HG03565 (cell line): ENCODE measurements around the gene FGFR4.

Experiments used
- ATAC-seq: cut with Tn5 transposase; IDR thresholded peaks from one replicate; pipeline ENCODE4 v1.9.1; 2021; ENCODE audit warnings: mild to moderate bottlenecking, moderate library complexity; ENCODE audit not compliant: unreplicated experiment

Gene FGFR4

DNA sequence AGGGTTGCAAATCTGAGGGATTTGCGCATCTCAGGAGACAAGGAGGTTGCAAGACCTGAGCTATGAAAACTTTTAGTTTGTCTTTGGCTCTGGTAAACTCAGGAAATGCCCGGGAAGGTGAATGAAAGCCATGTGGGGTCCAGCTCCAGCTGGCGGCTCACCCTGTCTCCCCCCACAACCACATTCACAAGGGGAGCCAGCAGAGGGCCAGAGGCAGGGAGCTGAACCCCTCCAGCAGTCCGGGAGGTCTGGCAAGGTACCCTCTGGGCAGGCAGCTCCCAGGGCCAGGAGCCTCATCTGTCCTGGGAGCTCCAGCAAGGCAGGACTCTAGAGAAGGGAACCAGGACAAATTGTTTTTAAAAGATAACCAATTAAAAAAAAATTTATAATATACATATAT, 2.5 kb upstream of the FGFR4 start:
- ATAC-seq, result no peak

DNA sequence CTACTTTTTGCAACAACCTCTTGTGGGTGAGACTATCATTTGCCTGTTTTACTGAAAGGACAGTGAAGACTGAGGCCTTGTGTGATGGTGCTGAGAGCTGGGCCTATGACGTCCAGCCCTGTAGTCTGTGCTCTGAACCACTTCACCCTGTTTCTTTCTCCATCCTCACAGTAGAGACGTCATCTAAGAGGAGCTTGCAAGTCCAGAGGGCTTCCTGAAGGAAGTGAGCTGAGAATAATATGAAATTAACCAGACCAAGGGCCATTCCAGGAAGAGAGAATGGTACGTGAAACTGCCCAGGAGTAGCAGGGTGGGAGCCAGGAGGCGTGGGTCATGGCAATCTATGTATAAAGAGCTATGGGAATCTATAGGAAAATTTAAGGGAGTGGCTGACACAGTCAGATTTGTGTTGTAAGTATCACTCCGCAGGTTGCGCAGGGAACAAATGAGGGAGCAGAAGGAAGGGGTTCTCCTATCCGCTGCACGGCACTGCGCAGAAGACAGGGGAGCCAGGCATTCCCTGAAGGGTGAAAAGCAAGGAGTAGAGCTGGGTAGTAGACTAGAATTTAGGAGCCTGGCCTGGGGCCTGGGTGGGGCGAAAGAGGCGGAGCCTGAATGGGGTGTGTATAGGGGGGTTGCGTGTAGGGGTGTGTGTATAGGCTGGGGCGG, 596 bp upstream of the FGFR4 start:
- no peak for ATAC-seq

DNA sequence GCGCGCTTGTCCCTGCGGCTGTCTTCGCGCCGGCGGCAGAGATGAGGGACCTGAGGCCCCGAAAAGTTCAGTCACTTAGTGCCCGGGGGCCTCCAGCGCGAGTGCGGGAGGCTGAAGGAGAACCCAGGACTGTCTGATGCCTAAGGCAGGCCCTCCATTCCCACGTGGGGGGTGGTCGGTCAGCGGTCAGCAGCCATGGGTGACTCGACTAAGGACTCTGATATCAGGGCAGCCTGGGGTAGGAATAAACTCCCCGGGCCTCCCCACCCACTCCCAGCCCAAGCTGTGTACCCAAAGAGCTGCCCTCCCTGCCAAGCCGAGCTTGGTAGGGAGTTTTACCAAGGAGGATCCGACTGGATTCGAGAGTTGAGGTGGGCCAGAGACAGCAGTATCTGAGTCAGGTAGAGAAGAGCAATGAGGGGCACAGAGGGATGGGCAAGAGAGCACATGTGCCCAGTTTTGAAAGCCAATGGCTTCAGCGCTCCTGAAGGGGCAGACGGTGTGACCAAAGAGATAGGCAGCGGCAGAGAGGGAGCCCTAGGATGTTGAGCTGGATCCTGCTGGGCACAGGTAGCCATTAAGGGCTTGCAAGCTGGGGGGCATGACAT, 787 bp downstream of the FGFR4 start:
- no peak for ATAC-seq

DNA sequence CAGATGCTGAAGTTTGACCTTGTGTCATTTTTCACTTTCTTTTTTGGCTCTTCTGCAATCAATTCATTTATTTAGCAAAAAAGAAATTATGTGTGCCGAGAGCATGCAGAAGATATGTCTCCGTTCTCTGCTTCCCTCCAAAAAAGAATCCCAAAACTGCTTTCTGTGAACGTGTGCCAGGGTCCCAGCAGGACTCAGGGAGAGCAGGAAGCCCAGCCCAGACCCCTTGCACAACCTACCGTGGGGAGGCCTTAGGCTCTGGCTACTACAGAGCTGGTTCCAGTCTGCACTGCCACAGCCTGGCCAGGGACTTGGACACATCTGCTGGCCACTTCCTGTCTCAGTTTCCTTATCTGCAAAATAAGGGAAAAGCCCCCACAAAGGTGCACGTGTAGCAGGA, 2.4 kb downstream of the FGFR4 start:
- ATAC-seq, result no peak

DNA sequence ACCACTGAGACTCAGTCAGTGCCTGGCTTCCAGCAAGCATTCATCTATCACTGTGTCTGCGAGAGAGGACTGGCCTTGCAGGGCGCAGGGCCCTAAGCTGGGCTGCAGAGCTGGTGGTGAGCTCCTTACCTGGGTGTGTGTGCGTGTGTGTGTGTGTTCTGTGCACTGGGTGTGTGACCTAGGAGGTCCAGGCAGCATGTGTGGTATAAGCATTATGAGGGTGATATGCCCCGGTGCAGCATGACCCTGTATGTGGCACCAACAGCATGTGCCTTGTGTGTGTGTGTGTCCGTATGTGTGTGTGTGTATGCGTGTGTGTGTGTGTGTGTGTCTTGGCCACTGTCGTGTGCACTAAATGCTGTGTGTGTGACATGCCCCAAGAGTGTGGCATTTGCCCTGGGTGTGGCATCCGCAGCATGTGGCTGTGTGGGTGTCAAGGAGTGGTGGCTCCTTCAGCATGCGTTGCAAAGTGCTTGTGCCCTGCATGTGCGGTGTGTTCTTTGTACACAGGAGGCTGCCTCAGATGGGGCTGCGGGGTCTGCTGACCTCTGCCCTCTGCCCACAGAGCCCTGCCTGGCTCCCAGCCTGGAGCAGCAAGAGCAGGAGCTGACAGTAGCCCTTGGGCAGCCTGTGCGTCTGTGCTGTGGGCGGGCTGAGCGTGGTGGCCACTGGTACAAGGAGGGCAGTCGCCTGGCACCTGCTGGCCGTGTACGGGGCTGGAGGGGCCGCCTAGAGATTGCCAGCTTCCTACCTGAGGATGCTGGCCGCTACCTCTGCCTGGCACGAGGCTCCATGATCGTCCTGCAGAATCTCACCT, 3.3 kb downstream of the FGFR4 start:
- no peak for ATAC-seq

DNA sequence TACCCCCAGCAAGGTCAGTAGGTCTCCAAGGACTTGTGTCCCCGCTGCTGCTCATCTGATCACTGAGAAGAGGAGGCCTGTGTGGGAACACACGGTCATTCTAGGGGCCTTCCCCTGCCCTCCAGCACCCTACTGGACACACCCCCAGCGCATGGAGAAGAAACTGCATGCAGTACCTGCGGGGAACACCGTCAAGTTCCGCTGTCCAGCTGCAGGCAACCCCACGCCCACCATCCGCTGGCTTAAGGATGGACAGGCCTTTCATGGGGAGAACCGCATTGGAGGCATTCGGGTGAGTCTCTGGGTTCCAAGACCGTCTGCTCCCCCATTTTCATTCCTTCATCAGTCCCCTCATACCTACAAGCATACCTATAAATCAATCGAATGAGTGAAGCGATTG, 4.1 kb downstream of the FGFR4 start:
- ATAC-seq, result no peak

DNA sequence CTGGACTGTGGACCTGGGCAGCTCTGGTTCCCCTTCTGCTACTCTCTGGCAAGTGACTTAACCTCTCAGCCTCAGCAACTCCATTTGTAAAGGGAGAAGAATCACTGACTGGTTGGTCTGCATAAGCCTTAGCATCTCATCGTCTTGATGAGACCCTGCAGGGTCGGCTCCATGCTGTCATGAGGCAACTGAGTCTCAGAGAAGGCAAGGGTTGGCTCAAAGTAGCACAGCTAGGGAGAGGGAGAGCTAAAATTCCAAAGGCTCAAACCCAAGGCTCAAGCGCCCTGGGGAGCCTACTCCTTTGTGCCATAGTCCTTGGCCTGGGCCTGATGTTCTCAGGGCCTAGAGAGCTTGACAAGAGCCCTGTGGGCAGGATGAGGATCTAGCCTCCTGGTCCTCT, 4.5 kb downstream of the FGFR4 start:
- ATAC-seq, result no peak

DNA sequence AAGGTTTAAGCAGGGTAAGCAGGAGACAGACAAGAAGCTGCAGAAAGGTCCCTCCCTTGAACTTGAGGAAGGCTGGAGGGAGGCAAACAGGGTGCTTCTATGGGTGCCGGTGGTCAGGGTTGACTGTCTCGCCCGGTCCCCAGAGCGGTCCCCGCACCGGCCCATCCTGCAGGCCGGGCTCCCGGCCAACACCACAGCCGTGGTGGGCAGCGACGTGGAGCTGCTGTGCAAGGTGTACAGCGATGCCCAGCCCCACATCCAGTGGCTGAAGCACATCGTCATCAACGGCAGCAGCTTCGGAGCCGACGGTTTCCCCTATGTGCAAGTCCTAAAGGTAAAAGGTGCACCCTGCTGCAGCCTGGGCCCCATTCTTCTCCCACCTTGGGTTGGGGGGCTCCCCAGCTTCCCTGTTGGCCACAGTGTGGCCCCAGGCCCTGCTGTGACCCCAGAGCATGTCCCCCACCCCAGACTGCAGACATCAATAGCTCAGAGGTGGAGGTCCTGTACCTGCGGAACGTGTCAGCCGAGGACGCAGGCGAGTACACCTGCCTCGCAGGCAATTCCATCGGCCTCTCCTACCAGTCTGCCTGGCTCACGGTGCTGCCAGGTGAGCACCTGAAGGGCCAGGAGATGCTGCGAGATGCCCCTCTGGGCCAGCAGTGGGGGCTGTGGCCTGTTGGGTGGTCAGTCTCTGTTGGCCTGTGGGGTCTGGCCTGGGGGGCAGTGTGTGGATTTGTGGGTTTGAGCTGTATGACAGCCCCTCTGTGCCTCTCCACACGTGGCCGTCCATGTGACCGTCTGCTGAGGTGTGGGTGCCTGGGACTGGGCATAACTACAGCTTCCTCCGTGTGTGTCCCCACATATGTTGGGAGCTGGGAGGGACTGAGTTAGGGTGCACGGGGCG, 5.7 kb downstream of the FGFR4 start:
- no peak for ATAC-seq

DNA sequence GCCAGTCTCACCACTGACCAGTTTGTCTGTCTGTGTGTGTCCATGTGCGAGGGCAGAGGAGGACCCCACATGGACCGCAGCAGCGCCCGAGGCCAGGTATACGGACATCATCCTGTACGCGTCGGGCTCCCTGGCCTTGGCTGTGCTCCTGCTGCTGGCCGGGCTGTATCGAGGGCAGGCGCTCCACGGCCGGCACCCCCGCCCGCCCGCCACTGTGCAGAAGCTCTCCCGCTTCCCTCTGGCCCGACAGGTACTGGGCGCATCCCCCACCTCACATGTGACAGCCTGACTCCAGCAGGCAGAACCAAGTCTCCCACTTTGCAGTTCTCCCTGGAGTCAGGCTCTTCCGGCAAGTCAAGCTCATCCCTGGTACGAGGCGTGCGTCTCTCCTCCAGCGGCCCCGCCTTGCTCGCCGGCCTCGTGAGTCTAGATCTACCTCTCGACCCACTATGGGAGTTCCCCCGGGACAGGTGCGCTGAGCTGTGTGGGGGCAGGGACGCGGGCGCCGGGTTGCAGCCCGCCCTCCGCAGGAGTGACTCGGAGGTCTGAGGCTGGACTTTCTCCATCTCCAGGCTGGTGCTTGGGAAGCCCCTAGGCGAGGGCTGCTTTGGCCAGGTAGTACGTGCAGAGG, 6.5 kb downstream of the FGFR4 start:
- ATAC-seq, result no peak

DNA sequence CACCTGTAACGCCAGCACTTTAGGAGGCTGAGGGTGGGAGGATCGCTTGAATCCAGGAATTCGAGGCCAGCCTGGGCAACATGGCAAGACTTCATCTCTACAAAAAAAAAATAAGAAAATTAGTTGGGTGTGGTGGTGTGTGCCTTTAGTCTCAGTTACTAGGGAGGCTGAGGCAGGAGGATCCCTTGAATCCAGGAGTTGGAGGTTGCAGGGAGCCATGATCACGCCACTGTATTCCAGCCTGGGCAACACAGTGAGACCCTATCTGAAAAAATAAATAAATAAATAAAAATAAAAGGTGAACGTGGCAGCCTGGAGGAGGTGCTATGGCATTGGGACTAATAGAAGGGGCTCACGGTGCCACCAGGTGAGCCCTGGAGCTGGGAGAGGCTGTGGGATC, 7.1 kb downstream of the FGFR4 start:
- ATAC-seq, result no peak

DNA sequence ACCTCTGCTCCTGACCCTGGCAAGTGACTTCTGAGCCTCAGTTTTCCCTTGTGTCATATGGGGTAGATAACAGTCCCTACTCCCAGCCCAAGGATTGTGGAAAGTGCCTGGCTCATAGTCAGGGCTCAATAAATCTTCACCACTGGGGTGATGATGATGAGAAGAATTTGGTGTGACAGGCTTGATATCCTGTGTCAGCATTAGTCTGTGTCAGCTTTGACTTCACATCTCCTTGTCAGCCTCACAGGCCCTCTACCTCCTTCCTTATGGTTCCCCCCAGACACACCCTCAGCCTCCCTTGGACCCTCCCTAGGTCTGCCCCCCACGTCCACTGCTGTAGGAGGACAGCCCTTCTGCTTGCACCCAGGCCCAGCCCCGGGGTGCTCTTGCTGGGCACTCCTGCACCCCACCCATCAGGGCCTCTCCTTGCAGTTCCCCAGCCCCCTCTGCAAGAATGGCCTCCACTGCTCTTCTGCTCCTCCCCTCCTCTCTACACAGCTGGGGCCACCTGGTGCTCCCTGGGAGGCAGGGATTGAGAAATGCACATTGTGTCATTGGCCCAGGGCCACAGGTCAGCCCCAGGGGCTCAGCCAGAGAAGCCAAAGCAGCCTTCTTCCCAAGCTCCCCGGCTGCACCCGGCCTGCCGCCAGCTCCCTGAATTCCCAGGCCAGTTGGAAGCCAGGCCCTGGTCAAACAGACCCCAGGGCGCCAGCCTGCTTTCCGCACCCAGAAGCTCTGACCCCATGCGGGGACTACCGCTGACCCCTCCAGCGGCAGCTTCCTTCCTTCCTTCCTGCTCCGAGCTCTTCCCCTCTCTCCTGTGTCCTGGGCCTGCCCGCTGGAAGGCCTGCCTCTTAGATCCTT, 7.7 kb downstream of the FGFR4 start:
- ATAC-seq, result no peak

DNA sequence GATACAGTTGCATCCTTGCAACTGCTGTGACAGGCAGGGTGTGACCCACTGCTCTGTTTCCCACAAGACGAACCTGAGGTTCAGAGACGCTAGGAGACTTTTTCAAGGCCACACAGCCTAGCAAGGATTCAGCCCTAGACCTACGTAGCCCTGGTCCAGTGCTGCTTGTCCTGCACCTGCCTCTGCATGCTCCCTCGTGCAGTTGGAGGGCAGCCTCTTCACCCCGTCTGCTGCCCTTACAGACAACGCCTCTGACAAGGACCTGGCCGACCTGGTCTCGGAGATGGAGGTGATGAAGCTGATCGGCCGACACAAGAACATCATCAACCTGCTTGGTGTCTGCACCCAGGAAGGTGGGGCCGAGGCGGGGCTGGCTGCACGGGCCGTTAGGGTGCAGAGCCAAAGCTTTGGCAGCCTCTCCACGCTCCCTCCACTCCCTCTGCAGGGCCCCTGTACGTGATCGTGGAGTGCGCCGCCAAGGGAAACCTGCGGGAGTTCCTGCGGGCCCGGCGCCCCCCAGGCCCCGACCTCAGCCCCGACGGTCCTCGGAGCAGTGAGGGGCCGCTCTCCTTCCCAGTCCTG, 8.5 kb downstream of the FGFR4 start:
- no peak for ATAC-seq

DNA sequence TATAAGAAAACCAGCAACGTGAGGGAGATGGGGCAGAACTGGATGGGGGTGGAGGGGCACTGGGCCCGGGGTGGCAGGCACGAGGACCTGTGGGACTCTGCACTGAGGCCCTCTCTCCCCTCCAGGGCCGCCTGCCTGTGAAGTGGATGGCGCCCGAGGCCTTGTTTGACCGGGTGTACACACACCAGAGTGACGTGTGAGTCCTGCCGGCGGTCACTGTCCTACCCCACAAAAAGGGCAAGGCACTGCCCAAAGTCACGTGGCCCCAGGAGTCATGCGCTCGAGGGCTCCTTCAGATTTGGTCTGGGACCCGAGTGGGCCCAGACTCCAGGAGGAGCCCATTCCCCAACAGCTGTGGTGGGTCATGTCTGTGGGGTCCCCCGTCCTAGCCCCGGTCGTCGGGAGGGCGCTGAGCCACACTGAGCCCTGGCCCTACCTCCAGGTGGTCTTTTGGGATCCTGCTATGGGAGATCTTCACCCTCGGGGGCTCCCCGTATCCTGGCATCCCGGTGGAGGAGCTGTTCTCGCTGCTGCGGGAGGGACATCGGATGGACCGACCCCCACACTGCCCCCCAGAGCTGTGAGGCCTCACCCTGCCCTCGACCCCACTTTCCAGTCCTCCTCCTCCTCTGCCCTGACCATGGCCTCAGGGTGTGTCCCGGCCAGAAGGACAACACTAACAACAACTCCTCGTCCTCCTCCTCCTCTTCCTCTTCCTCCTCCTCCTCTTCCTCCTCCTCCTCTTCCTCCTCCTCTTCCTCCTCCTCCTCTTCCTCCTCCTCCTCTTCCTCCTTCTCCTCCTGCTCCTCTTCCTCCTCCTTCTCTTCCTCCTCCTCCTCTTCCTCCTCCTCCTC, 9.7 kb downstream of the FGFR4 start:
- no peak for ATAC-seq

DNA sequence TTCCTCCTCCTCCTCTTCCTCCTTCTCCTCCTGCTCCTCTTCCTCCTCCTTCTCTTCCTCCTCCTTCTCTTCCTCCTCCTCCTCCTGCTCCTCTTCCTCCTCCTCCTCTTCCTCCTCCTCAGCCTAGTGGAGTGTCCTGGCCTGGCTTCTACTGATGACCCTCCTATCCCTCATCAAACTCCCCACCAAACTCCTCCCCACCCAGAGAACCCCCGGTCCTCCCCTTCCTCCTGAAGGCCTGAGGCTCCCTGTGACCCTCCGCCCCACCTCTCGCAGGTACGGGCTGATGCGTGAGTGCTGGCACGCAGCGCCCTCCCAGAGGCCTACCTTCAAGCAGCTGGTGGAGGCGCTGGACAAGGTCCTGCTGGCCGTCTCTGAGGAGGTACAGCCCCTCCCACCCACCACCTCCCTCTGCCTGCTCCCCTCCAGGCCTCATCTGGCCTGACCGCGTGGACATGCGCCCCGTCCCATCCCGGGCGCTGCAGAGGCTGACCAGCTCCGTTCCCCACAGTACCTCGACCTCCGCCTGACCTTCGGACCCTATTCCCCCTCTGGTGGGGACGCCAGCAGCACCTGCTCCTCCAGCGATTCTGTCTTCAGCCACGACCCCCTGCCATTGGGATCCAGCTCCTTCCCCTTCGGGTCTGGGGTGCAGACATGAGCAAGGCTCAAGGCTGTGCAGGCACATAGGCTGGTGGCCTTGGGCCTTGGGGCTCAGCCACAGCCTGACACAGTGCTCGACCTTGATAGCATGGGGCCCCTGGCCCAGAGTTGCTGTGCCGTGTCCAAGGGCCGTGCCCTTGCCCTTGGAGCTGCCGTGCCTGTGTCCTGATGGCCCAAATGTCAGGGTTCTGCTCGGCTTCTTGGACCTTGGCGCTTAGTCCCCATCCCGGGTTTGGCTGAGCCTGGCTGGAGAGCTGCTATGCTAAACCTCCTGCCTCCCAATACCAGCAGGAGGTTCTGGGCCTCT, 10.6 kb downstream of the FGFR4 start:
- no peak for ATAC-seq

DNA sequence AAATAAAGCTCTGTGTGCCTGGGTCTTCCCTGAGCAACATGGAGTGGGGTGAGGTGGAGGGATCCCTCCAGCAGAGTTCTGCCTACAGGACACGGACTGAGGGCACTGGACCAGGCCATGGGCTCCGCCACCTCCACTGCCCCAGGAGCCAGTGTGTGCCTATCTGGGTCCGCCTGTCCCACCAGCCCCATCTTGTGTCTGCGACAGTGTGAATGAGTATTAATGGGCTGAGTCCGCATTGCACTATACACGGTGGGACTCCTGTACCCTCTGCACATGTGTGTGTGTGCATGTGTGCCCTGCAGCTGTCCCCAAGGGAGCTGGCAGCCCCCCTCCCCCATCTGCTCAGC, 11.4 kb downstream of the FGFR4 start:
- ATAC-seq, result no peak

DNA sequence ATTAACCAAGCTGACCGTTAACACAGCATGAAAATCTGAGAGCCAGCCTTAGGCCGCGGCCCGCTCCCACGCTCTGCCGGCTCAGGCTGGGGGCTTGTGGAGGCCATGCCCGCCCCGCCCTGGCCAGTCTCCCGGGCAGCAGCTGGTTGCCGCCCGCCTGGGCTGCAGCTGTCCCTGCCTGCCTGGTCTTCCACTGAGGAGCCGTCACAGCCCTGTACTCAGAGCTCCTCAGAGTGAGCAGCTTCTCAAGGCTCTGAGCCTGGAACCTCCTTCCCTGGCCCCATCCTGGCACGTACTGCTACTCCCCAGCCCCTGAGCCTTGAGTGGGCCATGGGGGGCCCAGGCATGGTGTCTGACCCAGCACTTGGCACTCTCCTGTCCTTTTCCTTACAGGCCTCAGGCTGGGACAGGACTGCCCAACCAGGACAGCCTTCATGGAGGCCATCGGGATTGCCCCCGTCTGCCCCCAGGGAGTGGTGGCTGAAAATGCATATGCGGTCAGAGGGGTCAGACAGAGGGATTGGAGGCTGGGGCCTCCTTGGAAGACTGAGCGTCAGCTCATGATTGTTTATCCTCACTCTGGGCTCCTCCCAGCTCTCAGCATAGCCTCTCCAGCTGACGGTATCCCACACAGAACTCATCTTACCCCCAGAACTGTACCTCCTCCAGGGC, 11.9 kb downstream of the FGFR4 start:
- ATAC-seq, result no peak
